HG02870 (cell line): ENCODE results near the gene NUDC.
"Not testable (repeated sequence)": the region's sequence is repeated elsewhere in the genome, so short reads cannot be mapped to it uniquely, and the experiment has no call there.

Source experiments
- ATAC-seq: cut with Tn5 transposase; IDR thresholded peaks from one replicate; pipeline ENCODE4 v1.9.1; 2021; ENCODE audit warnings: mild to moderate bottlenecking, moderate library complexity; ENCODE audit not compliant: unreplicated experiment

The NUDC gene

DNA sequence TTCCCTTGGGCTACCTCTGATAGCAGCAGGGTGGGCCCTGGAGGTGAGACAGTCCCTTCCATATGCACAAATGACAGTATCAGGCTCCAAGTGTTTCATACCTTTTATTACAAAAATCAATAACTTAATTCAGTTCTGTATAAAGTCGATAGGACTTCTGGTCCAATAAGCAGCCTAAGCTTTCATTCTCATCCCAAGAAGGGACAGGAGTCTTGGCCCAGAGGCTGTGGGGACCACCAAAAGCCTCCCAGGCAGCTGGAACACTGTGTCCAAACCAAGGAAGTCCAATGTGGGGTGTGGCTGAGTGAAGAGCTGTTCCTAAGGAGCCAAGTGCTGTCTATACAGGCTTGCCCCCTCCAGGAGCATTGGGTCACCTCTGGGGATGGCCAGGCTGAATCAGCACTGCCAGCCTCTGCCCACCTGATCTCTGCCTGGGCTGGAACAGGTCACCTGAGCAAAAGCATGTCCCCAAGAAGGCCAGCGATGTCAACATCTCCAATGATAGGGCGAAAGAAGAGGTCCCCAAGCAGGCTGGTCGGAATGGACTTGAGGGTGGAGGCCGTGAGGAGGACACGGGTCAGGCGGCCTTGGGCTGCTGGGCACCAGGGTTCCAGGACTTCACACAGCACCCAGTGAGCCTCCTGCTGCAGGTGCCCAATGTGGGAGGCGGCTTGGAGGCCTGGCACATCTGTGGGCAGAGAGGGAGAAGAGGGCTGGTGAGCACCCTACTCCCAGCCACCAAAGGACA, 10.0 kb upstream of the NUDC start:
- ATAC-seq = no peak

DNA sequence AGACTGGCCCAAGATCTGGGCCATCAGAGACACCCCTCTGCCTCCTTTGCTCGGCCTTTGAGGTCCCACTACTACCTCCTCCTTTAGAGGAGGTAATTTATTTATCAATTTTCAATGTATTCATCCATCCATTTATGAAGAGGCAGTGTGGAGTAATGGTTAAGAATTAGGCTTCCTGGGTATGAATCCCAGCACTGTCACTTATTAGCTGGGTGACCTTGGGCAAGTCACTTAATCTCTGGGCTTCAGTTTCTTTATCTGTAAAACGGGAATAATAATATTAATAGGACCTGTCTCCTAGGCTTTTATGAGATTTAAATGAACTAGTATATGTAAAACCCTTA, 9.4 kb upstream of the NUDC start:
- no peak for ATAC-seq

GRCh38 chr1:26913389-26913753, 8.2 kb upstream of the NUDC start:
- no peak for ATAC-seq

DNA sequence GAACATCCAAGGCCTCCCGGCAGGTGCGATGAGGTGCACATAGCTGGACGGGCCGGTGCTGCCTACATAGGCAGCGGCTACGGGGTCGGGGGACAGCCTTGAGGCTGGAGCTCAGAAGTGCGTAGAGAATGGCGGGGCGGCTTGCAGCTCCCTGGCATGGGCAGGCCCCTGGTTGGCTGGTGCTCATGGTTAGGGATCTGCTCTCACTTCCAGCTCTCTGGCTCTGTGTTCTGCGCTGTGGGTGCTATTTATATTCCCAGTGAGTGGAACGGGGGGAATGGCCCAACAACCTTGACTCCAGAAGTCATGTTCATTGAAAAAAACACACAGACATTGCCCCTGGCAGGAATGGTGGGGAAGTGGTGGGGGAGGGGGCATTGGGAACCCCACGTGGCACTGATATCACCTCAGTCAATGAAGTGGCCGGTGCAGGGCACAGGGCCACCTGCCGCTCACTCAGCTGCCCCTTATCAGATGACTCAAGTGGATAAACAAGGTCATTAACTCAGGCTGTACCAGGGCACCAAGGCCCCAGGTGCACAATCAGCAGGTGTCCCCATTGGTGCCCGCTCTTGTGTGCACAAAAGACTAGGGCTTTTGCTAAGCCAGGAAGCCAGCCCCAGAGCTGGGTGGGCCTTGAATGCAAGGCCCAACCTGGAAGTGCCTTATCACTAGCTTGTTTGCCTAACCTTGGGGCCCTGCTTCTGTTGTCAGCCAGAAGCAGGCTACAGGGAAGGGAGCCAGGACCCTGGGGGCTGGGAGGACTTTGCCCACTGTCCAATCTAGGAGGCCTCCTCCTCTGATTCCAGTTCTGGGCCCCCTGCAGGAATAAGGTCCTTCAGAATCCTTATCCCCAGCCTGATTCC, 7.6 kb upstream of the NUDC start, which contains the start of gene NR0B2:
TSS of gene NR0B2 (minus strand) at position 222 of the 866 bp plus-strand sequence. CDS start at position 187, 35 bp downstream.
- ATAC-seq = no peak

- ATAC-seq = no peak
Measured at GRCh38 chr1:26915204-26915842, 6.2 kb upstream of the NUDC start.

DNA sequence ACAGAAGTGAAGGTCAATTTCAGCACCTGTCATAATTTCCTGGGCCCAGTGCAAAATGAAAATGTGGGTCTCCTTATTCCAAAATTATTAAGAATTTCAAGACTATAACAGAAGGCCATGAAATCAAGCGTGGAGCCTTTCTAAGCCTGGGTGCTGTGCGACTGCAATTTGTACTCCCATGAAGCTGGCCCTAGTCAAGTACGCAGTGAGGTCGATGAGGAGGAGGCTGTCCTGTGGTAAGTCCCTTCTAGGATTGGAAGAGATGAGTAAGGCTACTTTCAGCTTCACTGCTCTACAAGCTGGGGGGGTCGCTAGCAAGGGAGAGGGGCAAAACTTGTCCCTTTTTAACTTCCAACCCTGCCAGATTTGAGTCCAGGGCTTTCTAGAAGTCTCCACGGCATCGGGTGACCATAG, 410 bp upstream of the NUDC start:
- ATAC-seq = no peak

DNA sequence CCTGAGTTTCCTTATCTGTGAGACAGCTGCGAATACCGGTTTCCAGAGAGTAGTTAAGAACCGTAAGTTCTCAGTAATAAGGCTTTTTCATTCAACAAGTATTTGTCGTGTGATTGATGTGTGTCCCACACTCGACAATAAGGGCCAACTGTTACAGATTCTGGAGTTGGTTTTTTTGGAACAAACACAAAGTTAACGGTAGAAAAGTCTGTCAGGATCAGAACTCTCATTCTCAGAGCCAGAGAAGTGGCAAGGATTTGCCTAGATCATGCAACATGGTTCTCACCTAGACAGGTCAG, 837 bp downstream of the NUDC start:
- no peak for ATAC-seq

GRCh38 chr1:26922901-26923300, 1.4 kb downstream of the NUDC start:
- ATAC-seq = no peak

- no peak for ATAC-seq
Measured at GRCh38 chr1:26923711-26924110, 2.2 kb downstream of the NUDC start.

DNA sequence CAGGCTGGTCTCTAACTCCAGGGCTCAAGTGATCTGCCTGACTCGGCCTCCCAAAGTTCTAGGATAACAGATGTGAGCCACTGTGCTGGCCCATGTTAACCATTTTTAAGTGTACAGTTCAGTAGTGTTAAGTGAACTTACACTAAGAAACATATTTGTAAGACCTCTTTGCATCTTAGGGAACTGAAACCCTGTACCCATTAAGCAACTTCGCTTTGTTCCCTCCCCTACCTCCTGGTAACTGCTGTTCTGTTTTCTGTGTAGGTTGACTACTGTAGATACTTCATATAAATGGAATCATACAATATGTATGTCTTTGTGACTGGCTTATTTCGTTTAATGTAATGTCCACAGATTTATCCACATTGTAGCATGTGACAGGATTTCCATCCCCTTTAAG, 11.0 kb downstream of the NUDC start:
- no peak for ATAC-seq

DNA sequence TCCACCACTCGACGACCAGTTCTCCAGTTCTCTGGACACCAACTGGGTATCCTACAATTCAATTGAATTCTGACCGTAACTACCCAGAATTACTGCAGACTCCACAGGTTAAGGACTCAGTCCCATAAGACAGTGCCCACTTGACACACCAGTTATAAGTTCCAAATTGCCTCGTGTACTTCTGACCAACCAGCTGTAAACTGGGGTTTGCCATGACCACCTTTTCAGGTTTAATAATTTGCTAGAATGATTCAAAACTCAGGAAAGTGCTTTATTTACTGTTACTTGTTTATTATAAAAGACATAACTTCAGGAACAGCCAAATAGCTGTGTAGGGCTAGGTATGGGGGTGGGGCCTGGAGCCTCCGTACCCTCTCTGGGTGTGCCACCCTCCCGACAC, 15.3 kb downstream of the NUDC start:
- no peak for ATAC-seq

DNA sequence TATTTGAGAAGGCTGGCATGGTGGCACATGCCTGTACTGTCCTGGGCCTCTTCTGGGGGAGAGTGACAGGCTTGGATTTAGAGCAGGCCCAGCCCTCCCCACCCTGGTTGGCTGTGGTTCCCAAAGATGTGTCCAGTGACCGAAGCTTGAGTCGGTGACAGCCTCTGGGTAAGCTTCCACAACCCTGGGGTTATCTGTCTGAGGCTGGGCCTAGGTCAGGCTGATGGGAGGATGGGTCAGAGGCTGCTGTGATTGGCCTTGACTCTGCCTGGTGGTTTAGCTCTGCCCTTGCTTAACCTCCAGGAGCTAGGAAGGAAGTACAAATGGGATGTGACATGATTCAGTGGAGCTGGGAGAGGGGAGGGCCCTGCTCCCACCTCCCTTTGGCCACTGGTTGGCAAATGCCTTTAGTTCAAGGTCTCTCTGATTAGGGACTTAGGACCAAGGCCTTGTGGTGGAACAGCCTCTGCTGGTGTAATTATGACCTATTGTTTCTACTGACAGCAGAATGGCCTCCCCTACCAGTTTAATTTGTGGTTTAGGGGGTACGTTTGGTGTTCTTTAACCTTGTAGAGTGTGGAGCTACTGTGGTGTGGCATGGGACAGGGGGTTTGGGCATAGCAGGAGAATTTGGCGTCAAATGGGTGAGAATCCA, 16.6 kb downstream of the NUDC start:
- no peak for ATAC-seq

GRCh38 chr1:26938659-26939025, 17.1 kb downstream of the NUDC start:
- ATAC-seq = no peak

- no peak for ATAC-seq
Measured at GRCh38 chr1:26941311-26941710, 19.8 kb downstream of the NUDC start.

- no peak for ATAC-seq
Measured at GRCh38 chr1:26942656-26943055, 21.1 kb downstream of the NUDC start.

DNA sequence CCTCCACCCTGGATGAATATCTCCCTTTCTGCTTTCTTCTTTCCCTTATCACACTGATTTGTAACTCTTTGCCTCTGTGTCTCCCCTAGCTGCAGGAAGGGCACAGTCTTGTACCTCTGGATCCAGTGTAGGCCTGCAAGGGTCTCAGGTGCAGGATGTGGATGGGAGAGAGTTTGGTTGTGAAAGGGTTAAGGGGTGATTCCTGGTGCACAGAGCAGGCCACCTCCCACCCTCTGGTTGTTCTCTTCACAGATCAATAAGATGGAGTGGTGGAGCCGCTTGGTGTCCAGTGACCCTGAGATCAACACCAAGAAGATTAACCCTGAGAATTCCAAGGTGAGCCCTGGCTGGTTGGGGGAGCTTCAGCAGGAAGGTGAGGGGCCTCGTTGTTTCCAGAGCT, 23.6 kb downstream of the NUDC start:
- no peak for ATAC-seq

GRCh38 chr1:26945728-26946127, 24.2 kb downstream of the NUDC start:
- ATAC-seq = no peak

DNA sequence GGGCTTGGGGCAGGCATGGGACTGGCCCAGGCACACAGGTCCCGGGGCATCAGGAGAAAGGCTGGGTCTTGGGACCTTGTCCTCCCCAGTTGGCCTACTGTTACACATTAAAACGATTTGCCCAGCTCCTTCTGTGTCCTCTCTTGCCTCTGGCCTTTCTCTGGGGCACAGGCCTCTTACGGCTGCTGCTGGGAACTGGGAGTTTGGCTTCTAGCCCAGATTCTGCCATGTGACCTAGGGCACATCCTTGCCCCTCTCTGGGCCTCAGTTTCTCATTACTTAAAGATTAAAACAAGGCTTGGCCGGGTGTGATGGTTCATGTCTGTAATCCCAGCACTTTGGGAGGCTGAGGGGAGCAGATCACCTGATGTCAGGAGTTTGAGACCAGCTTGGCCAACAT, 24.7 kb downstream of the NUDC start:
- ATAC-seq = no peak

DNA sequence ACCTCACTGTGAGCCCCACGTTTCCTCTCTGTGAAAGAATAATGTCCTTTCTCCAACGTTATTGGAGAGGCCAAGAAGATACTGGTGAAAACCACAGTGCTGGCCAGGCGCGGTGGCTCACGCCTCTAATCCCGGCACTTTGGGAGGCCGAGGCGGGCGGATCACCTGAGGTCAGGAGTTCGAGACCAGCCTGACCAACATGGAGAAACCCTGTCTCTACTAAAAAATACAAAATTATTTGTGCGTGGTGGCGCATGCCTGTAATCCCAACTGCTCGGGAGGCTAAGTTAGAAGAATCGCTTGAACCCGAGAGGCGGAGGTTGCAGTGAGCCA, 27.1 kb downstream of the NUDC start:
- ATAC-seq = not testable (repeated sequence)

DNA sequence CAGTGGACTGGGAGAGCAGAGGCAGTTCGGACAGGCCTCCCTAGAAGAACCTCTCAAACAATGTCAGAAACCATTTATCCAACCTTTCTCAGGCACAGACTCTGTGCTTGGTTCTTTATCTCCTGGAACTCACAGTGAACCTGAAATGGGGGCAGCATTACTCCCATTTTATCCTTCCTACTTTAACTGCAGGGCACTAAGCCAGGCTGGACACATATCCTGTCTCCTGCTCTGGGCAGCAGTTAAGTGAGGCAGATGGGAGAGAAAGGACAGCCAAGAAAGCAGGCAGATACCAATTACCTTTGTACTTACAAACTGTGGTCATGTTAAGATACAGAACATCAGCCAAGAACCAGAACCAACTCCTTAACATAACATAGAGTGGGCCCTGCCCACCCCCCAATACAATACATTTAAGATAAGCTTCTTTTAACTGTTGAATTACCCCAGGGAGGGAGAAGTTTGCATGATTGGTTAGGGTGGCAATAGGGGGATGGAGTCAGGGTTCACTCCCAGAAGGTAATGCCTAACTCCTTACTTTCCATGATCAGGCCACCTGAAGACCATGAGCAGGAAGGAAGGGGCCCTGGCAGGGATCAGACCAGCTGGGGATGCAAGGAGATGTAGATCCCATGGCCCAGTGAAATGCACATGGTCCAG, 27.9 kb downstream of the NUDC start:
- ATAC-seq = no peak

DNA sequence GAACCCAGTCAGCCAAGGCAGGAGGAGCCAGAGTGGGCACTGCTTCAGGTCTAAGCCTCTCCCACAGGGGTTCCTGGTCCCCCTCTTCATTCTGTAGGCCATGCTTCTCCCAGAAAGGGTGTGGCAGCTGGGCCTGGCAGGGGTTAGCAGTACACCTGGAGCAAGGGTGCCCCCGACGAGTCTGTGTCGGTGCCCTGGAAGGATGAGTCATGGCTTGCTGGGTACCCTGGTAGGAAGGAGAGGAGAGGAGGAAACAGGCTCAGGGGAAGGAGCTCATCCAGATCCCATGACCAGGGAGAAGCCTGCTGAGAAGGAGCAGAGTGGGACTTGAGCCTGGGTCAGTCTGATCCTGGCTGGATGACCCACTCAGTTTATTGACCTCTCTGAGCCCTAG, 28.4 kb downstream of the NUDC start:
- no peak for ATAC-seq
